A673 (cell line): ENCODE data around the gene TMEM97. TPM values are rescaled to one million over a fixed set of nuclear protein-coding genes. Genes with fewer than 3 reads are reported as not detected.

ENCODE experiments used
- BruUV-seq: library from RNA; stranded (reverse); fragments of 400-500 nt; replicated peaks from 2 replicates; lab custom pipeline; 2021; lab: Mats Ljungman, UMichigan
- CTCF ChIA-PET: fragments of 300-600 bp; sonication (Branson Sonifier 250); formaldehyde crosslinking; loops from one replicate; lab custom pipeline; 2022; ENCODE audit warnings: antibody characterized with exemption; lab: Charles Lee
- POLR2A ChIA-PET: fragments of 300-600 bp; sonication (Branson Sonifier 250); formaldehyde crosslinking; loops from one replicate; lab custom pipeline; 2022; ENCODE audit warnings: antibody characterized with exemption; ENCODE audit not compliant: low non-redundant PET; lab: Charles Lee
- DNase-seq: peaks from one replicate; pipeline ENCODE4 v3.0.0-alpha.2; 2015; ENCODE audit warnings: low spot score
- H3K27ac ChIP-seq: fragments of 200-600 bp; sonication (generic); 2 replicates; pipeline ENCODE4 v1.5.1; 2016; ENCODE audit warnings: mixed run types, low read depth, mild to moderate bottlenecking, mixed read lengths, antibody characterized with exemption, low read length; ENCODE audit not compliant: poor library complexity, severe bottlenecking
- H3K27me3 ChIP-seq: fragments of 200-600 bp; sonication (generic); replicated peaks from 2 replicates; pipeline ENCODE4 v1.6.1; 2017; ENCODE audit warnings: mixed run types, low read depth, mild to moderate bottlenecking, mixed read lengths, antibody characterized with exemption, low read length; ENCODE audit not compliant: insufficient read depth, poor library complexity
- H3K36me3 ChIP-seq: fragments of 200-600 bp; sonication (generic); 2 replicates; pipeline ENCODE4 v1.6.1; 2016; ENCODE audit warnings: mixed run types, mild to moderate bottlenecking, mixed read lengths, antibody characterized with exemption, low read length; ENCODE audit not compliant: insufficient read depth, poor library complexity, severe bottlenecking
- H3K4me1 ChIP-seq: fragments of 200-600 bp; sonication (generic); 2 replicates; pipeline ENCODE4 v1.6.1; 2017; ENCODE audit warnings: mixed run types, mild to moderate bottlenecking, mixed read lengths, antibody characterized with exemption, low read length; ENCODE audit not compliant: insufficient read depth, poor library complexity, severe bottlenecking
- H3K4me3 ChIP-seq: fragments of 200-600 bp; sonication (generic); 2 replicates; pipeline ENCODE4 v1.5.1; 2016; ENCODE audit warnings: low read depth, mixed run types, mild to moderate bottlenecking, mixed read lengths, low read length; ENCODE audit not compliant: poor library complexity, severe bottlenecking
- H3K9me3 ChIP-seq: fragments of 200-600 bp; sonication (generic); 2 replicates; pipeline ENCODE4 v1.6.1; 2016; ENCODE audit warnings: mixed run types, low read depth, mild to moderate bottlenecking, mixed read lengths, antibody characterized with exemption, low read length; ENCODE audit not compliant: poor library complexity, severe bottlenecking
- EZH2 ChIP-seq: fragments of 200-600 bp; sonication (generic); IDR thresholded peaks from 2 replicates; pipeline ENCODE4 v1.6.1; 2017; ENCODE audit warnings: borderline replicate concordance, low read depth, mild to moderate bottlenecking, mixed read lengths, antibody characterized with exemption, low read length; ENCODE audit not compliant: poor library complexity, severe bottlenecking
- intact Hi-C: fragments of 100-400 bp; cut with micrococcal nuclease; formaldehyde crosslinking; loops from one replicate; pipeline ENCODE4 v1.10.0; 2022; ENCODE audit not compliant: unreplicated experiment
- total RNA-seq: library from RNA; stranded (reverse); gene quantifications from 2 replicates; pipeline ENCODE4 v1.2.3, GENCODE V29; 2021
- TF ChIP-seq, protein P1 (sequence below): fragments of 300-800, 200-600 bp; sonication (generic); conservative IDR thresholded peaks from 2 replicates; pipeline ENCODE4 v1.5.1; 2017; ENCODE audit warnings: low read depth, mild to moderate bottlenecking, antibody characterized with exemption, low read length, moderate library complexity, mixed read lengths

The TMEM97 gene
- total RNA-seq, 1 experiment from 2014 or later, result 134 TPM

DNA sequence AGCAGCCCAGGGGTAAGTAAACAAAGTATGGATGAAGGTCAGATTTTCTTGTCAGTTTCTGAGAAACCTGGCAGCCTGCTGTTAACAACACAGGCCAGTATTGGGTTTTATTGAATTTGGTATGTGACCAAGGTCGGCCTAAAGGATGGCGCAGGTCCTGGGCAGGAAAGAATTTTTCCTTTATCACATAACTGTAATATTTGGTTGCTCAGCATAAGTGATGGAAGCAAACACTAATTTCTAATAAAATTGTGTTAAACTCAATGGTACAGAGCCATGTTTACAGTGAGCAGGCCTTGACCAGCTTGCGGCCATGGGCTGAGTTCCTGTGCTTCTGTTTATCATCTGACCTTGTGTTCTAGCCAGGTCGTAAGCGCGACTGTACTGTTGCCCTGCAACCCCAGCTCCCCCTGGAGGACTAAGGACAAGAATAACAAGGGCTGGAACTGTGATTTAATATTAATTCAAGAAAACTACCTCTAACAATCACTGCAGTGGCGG lies 27.8 kb downstream of the TMEM97 start:
- Histone ChIP-seq H3K27ac (no peak overlapping the region), H3K4me3 (no peak overlapping the region), H3K36me3 (peaks cover 80% of the 10 kb centered on the region), H3K27me3 (no peaks in the 10 kb centered on the region), H3K9me3 (no peaks in the 10 kb centered on the region), H3K4me1 (no peaks in the 10 kb centered on the region)
- ChIA-PET CTCF (no interaction called here), POLR2A (no interaction called here)
- TF ChIP-seq, protein P1, sequence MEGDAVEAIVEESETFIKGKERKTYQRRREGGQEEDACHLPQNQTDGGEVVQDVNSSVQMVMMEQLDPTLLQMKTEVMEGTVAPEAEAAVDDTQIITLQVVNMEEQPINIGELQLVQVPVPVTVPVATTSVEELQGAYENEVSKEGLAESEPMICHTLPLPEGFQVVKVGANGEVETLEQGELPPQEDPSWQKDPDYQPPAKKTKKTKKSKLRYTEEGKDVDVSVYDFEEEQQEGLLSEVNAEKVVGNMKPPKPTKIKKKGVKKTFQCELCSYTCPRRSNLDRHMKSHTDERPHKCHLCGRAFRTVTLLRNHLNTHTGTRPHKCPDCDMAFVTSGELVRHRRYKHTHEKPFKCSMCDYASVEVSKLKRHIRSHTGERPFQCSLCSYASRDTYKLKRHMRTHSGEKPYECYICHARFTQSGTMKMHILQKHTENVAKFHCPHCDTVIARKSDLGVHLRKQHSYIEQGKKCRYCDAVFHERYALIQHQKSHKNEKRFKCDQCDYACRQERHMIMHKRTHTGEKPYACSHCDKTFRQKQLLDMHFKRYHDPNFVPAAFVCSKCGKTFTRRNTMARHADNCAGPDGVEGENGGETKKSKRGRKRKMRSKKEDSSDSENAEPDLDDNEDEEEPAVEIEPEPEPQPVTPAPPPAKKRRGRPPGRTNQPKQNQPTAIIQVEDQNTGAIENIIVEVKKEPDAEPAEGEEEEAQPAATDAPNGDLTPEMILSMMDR, result no peak
- TF ChIP-seq EZH2, result no peak
- intact Hi-C loops, result no loop called here
- DNase-seq, result no peak
- BruUV-seq, result no TSS peak

DNA sequence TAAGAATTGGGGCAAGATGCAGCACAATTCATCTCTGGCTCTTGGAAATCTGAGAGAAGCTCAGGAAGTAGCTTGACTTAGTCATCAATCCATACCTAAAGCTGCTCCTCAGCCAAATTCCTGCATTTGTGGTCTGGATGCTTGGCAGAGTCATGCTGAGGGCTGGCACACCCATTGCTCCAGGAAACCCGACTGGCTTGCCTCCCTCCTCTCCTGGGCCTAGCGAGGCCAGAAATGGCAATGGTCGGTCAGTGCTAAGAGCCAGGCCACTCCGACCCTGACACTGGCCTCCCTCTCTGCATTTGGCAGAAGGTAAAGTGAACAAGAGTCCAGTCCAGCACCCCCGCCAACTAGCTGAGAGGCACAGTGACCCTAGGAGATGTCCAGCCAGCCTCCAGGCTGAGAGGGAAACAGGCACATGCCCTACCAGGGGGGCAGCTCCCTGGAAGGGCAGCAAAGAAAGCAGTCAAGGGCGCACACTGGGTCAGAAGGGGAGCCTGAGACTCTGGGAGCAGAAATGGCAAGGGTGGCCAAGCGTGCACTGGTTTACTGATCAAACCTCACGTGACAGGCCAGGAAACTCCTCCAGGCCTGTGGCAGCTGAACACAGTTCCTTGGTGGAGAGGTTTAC lies 28.4 kb downstream of the TMEM97 start:
- no peak for TF ChIP-seq EZH2
- TF ChIP-seq, protein P1, result no peak
- ChIA-PET CTCF (no interaction called here), POLR2A (no interaction called here)
- Histone ChIP-seq H3K9me3 (no peaks in the 10 kb centered on the region), H3K27me3 (no peaks in the 10 kb centered on the region), H3K4me3 (no peak overlapping the region), H3K4me1 (no peaks in the 10 kb centered on the region), H3K27ac (no peak overlapping the region), H3K36me3 (peaks cover 78% of the 10 kb centered on the region)
- intact Hi-C loops, result no loop called here
- BruUV-seq, result no TSS peak
- no peak for DNase-seq

DNA sequence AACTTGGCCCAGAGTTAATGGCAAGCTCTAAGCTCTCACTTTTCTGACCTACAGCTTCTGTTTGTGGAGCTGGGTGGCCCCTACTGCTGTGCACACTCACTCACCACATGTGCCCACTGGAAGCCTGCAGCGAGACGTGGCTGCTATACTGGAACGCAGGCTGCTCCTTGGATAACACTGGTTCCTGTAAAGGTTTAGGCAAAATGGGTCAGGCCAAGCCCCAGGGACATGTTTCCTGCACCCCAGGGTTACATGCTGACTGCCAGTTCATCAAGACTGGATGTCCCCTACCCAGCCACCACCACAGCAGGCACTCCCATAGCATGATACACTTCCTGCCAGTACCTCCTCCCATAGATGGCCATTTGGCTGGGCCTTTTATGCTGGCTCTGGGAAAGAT lies 30.0 kb downstream of the TMEM97 start:
- Histone ChIP-seq H3K36me3 (peaks cover 84% of the 10 kb centered on the region), H3K27me3 (no peaks in the 10 kb centered on the region), H3K27ac (no peak overlapping the region), H3K9me3 (no peaks in the 10 kb centered on the region), H3K4me1 (no peaks in the 10 kb centered on the region), H3K4me3 (no peak overlapping the region)
- CTCF ChIA-PET, result no interaction called here
- intact Hi-C loops, result no loop called here
- no peak for DNase-seq
- no peak for TF ChIP-seq EZH2
- TF ChIP-seq, protein P1, result no peak
- POLR2A ChIA-PET, result no interaction called here
- no TSS peak for BruUV-seq
